ENCODE results near the gene GPR156.
"Not testable (repeated sequence)": the region's sequence is repeated elsewhere in the genome, so short reads cannot be mapped to it uniquely, and the experiment has no call there.

The GPR156 gene

GRCh38 chr3:120274739-120275167 lies 10.3 kb downstream of the GPR156 start:
- DNase-seq (ENCODE audit: low spot score): no peak

GRCh38 chr3:120272286-120272685 lies 12.7 kb downstream of the GPR156 start:
- DNase-seq (ENCODE audit: low spot score): no peak

- DNase-seq (ENCODE audit: low spot score): no peak
Observed at GRCh38 chr3:120265989-120266388, 19.0 kb downstream of the GPR156 start.

GRCh38 chr3:120264963-120265362 lies 20.1 kb downstream of the GPR156 start:
- no peak for DNase-seq (ENCODE audit: low spot score)

GRCh38 chr3:120263792-120264191 lies 21.2 kb downstream of the GPR156 start:
- no peak for DNase-seq (ENCODE audit: low spot score)

DNA sequence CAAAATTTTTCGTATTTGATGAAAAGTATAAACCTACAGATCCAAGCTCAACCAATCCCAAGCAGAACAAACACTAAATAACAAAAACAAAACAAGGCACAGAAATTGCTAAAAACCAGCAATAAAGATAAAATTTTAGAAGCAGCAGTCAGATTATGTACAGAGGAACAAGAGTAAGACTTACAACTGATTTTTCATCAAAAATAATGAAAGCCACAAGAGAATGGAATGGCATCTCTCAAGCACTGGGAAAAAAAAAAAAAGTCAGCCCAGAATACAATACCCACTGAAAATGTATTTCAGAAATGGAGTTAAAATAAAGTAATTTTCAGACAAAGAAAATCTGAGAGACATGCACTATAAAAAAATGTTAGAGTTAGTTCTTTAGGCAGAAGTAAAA lies 27.0 kb downstream of the GPR156 start:
- no peak for DNase-seq (ENCODE audit: low spot score)

DNA sequence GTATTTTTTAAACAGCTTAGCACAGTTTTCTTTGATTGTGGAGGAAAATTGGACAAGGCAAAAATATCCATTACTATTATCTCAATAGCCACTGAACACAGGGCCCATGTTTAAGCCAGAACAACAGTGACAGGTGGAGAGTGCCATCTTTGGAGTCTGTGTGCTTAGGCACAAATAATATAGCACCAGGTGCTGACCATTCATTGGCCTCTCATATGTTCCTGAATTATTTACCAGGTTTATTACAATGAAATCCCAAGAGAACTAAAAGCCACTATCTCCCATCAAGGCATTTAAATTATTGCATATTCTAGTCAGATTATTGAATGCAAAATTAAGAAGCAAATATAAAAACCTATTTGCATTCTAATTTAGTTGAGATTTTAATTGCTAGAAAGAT lies 39.6 kb downstream of the GPR156 start:
- no peak for DNase-seq (ENCODE audit: low spot score)

- DNase-seq (ENCODE audit: low spot score): peak; percentile 55
Observed at GRCh38 chr3:120244834-120245225, 40.2 kb downstream of the GPR156 start.

DNA sequence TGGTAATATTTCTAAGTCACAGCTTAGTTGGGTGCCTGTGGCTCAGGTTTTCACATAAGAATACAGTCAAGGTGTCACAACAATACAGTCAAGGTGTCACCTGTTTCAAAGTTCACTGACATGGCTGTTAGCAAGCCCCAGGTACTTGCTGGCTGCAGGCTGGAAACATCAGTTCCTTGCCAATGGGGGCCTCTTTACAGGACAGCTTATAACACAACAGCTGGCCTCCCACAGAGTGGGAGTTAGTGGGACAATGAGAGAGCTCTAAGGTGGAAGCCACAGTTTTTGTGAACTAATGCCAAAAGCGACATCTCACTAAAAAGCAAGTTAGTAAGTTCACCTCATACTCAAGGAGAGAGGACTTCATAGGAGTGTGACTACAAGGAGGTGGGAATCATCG lies 45.4 kb downstream of the GPR156 start:
- no peak for DNase-seq (ENCODE audit: low spot score)

- no peak for DNase-seq (ENCODE audit: low spot score)
Observed at GRCh38 chr3:120227710-120228347, 57.2 kb downstream of the GPR156 start.

DNA sequence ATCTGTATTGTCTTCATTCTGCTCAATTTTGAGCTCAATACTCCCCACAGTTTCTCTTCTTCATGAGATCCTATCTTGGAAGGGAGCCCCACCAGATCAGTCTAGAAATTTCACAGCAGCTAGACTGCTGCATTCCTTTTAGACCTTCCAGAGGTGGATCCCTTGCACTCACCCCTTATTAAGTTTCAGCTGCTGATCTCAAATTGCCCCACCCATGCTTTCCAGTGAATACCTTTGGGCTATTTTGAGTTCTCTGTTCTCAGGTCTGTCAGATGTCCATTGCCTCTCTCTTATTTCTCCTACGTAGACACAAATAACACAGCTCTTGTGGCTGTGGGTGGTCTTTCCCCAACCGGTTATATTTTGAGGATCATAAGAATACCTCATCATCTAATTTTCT lies 60.8 kb downstream of the GPR156 start:
- no peak for DNase-seq (ENCODE audit: low spot score)

GRCh38 chr3:120218981-120219380 lies 66.0 kb downstream of the GPR156 start:
- no peak for DNase-seq (ENCODE audit: low spot score)

GRCh38 chr3:120216633-120217032 lies 68.4 kb downstream of the GPR156 start:
- DNase-seq (ENCODE audit: low spot score): not testable (repeated sequence)

- DNase-seq (ENCODE audit: low spot score): no peak
Observed at GRCh38 chr3:120214176-120214575, 70.8 kb downstream of the GPR156 start.

DNA sequence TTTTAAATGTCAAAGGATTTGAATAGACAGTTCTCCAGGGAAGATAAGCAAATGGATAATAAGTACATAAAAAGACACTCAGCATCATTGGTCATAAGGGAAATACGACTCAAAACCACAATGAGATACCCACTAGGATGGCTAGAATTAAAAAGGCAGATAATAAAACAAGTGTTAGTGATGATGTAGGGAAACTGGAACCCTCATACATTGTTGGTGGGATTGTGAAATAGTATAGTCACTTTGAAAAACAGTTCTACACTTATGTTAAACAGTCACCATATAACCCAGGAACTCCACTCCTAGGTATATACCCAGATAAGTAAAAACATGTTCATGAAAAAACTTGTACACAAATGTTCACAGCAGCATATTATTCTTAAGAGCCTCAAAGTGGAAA lies 72.5 kb downstream of the GPR156 start:
- no peak for DNase-seq (ENCODE audit: low spot score)

DNA sequence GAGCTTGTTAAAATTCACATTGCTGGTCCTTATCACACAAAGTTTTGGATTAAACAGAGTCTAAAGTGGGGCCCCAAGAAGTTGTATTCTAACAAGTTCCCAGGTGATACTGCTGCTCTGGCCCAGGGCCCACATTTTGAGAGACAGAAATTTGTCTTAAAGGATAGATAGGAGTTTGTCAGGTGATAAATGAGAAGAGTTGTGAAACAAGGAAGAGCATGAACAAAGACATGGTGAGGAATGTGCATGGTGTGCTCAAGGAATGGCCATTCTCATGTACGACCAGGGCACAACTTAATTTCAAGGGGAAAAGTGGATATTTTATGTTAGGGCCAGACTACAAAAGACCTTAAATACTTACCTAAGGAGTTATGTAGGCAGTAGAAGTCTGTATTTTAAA lies 75.6 kb downstream of the GPR156 start:
- no peak for DNase-seq (ENCODE audit: low spot score)

DNA sequence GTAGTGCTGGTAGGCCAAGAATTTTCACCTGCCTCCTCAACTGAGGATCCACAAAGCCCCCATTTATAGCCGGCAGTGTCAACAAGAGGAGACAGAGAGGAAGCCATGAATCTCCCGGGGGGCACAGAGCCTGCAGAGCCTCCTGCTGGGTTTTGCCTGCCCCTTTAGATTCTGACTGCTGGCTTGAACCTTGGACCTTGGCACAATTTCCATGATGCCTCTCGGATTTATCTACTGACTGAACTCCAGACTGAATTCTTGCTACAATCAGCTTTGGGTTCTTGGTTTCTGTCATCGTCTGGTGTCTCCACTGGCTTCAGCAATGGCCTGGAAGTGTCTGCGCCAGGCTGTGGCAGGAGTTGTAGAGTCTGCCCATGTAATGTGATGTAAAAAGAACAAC lies 80.7 kb downstream of the GPR156 start:
- no peak for DNase-seq (ENCODE audit: low spot score)

GRCh38 chr3:120203621-120204020 lies 81.4 kb downstream of the GPR156 start:
- no peak for DNase-seq (ENCODE audit: low spot score)

GRCh38 chr3:120203016-120203415 lies 82.0 kb downstream of the GPR156 start:
- no peak for DNase-seq (ENCODE audit: low spot score)

- DNase-seq (ENCODE audit: low spot score): no peak
Observed at GRCh38 chr3:120202363-120202762, 82.7 kb downstream of the GPR156 start.

DNA sequence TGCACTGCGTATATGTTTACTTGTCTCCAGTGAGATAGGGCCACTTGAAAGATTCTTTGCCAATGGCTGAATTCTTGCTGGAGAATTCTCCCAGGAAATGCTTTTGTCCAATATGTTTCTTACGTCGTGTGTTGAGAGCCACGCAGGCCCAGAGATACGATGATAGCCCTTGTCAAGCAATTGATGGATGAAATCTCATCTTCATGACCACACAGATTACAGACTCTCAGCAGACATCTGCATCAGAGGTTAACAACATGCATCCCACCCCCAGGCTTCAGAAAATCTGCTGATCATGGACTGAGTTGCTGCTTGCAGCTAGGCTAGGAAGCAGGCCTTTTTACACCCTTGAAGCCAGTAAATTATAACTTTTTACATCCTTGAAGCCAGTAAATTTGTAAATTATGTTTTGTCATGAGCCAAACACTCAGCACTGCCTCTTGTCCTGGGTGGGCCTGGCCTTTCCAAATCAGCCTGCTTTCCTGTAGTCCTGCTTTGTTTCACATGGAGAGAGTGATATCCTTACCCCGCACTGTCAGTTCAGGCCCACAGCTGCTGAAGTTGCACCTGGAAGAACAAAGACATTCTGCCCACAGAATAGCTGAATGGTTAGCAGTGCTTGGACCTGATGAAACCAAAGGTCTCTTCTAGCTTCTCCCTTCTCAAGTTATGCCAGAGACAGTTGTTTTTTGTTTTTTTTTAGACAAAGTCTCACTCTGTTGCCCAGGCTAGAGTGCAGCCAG lies 84.4 kb downstream of the GPR156 start:
- DNase-seq (ENCODE audit: low spot score): no peak

GRCh38 chr3:120198305-120198878 lies 86.6 kb downstream of the GPR156 start:
- no peak for DNase-seq (ENCODE audit: low spot score)

DNA sequence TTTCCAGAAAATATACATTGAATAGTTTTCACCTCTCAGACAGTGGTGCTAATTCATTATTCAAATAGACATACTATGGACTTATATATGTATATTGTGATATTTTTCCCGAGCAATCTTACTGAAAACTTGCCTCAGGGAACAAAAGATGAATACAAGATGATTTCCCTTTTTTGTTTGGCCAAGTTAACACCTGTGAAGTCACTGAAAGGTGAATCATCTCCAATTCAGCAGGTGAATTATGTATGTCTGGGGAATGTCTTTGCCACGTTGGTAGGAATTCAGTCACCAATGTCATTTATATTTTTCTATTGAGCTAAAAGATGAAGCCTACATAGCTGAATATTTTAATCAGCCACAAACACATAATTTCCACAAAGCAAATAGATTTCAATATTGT lies 88.2 kb downstream of the GPR156 start:
- no peak for DNase-seq (ENCODE audit: low spot score)

DNA sequence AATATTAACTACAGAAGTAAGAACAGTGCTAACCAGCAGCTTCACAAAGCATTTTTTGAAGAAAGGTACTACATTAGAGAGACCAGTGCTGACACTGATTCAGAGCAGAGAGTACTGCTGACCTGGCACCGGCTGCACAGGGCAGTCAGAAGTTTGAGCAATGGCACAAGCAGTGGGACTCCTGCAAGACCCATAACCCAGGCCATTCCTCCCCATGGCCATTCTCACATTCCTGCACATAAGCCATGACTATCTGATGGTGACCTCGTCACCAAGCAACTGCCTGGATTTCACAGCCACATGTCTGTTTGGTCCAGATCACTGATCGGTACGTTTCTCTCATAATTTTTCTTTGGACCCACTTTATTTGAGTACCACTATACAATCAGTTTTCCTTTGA lies 88.7 kb downstream of the GPR156 start:
- no peak for DNase-seq (ENCODE audit: low spot score)

All from ecto neural progenitor cell (in vitro differentiated cells).